NCI-H2171 (cell line): ENCODE data around the gene FAM50A.
A peak's percentile ranks its signal among the peaks of the same experiment; 100 is the strongest.
"Not testable (repeated sequence)": the region's sequence is repeated elsewhere in the genome, so short reads cannot be mapped to it uniquely, and the experiment has no call there.

Source experiments
- DNase-seq: peaks from one replicate; lab custom pipeline; 2025; lab: John Stamatoyannopoulos, UW

Gene FAM50A

DNA sequence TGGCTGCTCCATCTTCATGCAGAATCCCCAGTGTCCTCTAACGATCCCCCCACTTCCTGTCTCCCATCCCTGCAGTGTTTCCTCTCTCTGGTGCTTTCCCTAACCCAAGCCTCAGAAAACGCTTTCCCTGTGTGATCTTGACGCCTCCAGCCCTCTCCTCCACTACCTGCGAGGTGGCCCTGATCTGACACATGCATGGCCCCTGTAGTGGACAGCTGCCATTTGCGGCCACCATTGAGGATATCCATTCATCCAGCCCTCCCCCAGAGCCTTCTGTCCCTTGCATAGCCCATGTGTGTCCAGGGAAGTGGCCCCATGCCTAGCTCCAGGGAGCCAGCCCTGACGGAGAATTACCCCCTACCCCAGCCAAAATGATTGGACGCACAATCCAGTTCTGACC, 39.4 kb downstream of the FAM50A start:
- no peak for DNase-seq

DNA sequence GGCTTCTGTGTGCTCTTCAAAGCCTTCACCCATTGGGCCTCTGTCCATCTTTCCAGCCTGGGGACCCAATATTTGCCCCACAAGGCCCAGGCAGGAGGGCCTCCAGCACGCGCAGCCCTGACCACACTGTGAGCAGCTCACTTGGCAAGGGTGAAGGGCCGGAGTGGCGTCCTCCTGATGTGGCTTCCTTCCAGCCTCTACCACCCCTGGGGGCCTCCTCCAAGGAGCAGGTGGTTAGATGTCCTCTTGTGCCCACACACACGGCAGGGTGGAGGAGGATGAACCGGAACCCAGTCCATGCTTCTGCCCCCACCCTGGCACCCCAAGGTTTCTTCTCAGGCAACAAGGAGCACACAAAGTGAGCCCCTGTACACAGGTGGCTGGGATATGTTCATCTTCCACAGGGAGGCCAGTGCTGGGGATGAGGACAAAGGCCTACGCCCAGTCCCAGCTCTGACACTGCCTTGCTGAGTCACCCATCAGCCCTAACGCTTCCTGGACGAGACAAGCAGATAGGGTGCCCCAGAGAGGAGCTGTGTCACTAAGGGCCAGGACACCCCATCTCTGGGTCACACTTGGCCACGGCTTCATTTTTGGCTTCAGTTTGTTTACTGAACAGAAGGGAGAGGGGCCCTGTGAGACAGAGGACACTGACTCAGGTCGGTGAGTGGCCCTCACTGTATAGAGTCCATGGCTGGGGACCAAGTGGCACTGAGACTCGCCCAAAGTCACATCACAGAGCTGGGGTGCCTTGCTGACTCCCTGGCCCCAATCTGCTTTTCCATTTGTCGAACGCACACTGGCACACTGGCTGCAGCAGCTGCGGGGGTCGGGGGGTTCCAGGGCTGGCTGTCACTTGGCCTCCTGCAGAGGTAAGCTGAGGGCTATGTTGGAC, 40.6 kb downstream of the FAM50A start:
- no peak for DNase-seq

DNA sequence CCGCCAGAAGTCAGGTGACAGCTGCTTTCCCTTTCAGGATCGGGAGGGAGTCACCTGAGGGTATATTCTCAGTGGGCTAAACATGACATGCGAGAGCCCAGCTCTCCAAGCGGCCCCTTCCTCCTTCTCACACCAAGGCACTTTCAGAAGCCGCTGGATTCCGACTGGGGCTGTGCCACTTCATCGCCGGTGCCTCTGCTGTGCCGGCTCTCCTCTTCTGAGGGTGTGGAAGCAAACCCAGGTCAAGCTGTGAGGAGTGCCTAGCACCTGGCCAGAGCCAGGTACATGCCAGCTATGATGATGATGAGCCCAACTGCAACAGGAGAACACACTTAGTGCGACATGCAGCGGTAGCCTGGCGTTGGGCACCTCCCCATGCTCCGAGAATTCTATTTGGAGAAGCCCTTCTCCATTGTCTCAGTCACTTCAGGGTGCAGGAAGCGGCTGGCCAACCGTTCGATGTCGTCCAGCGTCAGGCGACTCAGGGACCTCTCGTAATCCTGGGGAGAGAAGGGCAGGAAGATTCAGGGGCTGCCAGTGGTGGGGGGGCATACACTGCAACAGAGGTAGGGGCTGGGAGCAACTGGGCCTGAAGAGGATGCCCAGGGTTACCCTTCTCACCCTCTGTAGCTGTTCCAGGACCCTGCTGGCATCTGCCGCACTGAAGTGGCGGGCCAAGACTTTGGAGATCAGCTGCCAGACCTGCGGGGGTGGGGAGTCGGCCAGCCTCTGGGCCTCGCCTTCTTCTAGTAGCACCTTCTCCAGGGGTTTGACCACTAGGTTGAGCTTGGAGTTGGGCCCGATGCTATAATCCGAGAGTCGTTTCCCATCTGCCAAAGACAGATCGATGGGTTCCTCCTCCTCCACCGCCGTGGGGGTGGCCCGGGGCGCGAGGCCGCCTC, 41.5 kb downstream of the FAM50A start:
- no peak for DNase-seq

- no peak for DNase-seq
Measured at GRCh38 chrX:154486052-154486395, 42.1 kb downstream of the FAM50A start.

- DNase-seq, result no peak
Measured at GRCh38 chrX:154486396-154487207, 42.7 kb downstream of the FAM50A start, which contains the start of gene UBL4A. TSS of gene UBL4A (minus strand) at chrX:154486615. CDS start at chrX:154486584, 31 bp downstream.

GRCh38 chrX:154487518-154488290, 43.8 kb downstream of the FAM50A start:
- no peak for DNase-seq

GRCh38 chrX:154488336-154489075, 44.6 kb downstream of the FAM50A start:
- DNase-seq, result no peak

GRCh38 chrX:154489182-154489581, 45.2 kb downstream of the FAM50A start:
- no peak for DNase-seq

- no peak for DNase-seq
Measured at GRCh38 chrX:154490021-154490413, 46.1 kb downstream of the FAM50A start.

- peak; percentile 82 for DNase-seq
Measured at GRCh38 chrX:154490414-154491083, 46.6 kb downstream of the FAM50A start, which contains the start of gene SLC10A3. TSS of gene SLC10A3 (minus strand) at chrX:154490629. CDS start at chrX:154488940, 1,689 bp downstream.

GRCh38 chrX:154494715-154495114, 50.8 kb downstream of the FAM50A start:
- DNase-seq, result no peak

GRCh38 chrX:154495472-154495922, 51.6 kb downstream of the FAM50A start:
- no peak for DNase-seq

DNA sequence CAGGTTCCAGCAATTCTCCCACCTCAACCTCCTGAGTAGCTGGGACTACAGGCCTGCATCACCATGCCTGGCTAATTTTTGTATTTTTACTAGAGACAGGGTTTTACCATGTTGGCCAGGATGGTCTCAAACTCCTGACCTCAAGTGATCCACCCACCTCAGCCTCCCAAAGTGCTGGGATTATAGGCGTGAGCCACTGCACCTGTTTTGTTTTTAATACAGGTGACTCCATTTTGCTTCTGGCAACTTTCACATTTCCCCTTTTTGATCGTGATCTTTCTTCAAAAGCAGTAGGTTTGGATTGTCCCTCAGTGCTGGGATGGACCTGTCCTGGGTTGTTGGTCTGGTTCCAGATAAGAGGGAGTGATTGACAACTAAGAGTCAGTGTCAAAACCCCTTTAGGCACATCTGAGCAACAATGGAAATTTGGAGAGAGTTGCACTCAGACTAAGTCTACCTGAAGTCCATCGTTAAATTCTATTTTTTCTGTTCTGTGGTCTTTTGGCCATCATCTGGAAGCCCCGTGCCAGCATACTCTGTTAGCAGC, 52.7 kb downstream of the FAM50A start:
- DNase-seq, result not testable (repeated sequence)
